ENCODE measurements around the gene GULP1. TPM values are rescaled to one million over a fixed set of nuclear protein-coding genes. Genes with fewer than 3 reads are reported as not detected.

GULP1 gene
- total RNA-seq, 1 experiment from 2014 or later = 76.0 TPM

DNA sequence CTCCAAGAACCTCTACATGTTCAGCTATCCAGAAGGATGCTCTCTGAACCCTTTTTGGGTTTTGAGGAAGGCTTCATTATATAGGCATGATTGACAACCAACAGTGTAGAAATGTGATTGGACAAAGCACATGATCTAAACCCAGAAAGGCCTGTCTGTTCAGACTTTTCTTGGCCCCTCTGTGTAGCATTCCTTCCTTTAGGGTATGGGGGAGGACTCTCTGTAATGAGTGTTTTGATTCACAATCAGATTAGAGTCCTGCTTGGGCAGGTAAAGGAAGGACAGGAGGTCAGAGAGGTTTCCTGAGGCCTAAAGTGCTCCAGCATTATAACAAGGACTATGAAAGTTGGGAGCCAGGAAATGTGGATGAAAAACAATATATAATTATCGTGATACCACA, 13.6 kb downstream of the GULP1 start:
- ChIA-PET POLR2A (interaction anchor here (1.2 kb wide), 1 partner anchor 12 kb away, joined by 3 read pairs; no protein-coding TSS in a partner anchor), CTCF (no interaction called here), RAD21 (ENCODE audit: low non-redundant PET in 1 of 2, low total read pairs in 2 of 2, uncharacterized antibody in 2 of 2, unreplicated experiment in 2 of 2) (no interaction called here)
- H3K9me3 ChIP-seq (ENCODE audit: control insufficient read depth in 1 of 2, insufficient read depth in 1 of 2, low read depth in 1 of 2, low read length in 2 of 2) = no peaks in the 10 kb centered on the region
- no peaks in the 10 kb centered on the region for H3K9me2 ChIP-seq (ENCODE audit: insufficient read depth)
- no peak overlapping the region for H3K4me2 ChIP-seq (ENCODE audit: low read length)
- H3K79me2 ChIP-seq (ENCODE audit: insufficient read depth, low read length) = peaks cover 99% of the 10 kb centered on the region
- H3K27ac ChIP-seq (ENCODE audit: low read depth, low read length) = no peak overlapping the region
- H3K9ac ChIP-seq (ENCODE audit: low read length) = no peak overlapping the region
- H4K20me1 ChIP-seq (ENCODE audit: insufficient read depth) = no peaks in the 10 kb centered on the region
- no peak overlapping the region for H3K4me3 ChIP-seq (replicated peaks in 1 of 2; ENCODE audit: low read depth in 1 of 2, low read length in 2 of 2)
- peaks cover 8 to 48% of the 10 kb centered on the region in 2 experiments for H3K4me1 ChIP-seq (ENCODE audit: control insufficient read depth in 1 of 2, insufficient read depth in 2 of 2, low read length in 2 of 2)
- no peak overlapping the region for H2AFZ ChIP-seq (ENCODE audit: low read depth, low read length, poor library complexity, severe bottlenecking)
- peaks cover 0 to 10% of the 10 kb centered on the region in 2 experiments; a peak in 1 of 4 replicates for H3K36me3 ChIP-seq (ENCODE audit: control insufficient read depth in 1 of 2, insufficient read depth in 2 of 2, low read length in 2 of 2)
- no TSS peak for BruUV-seq (replicated peaks)
- H3K27me3 ChIP-seq (ENCODE audit: insufficient read depth, low read length) = no peaks in the 10 kb centered on the region
- DNase-seq (ENCODE audit: low read depth, low spot score) (no peak), ATAC-seq (no peak)
- intact Hi-C loops (cut with micrococcal nuclease) = no loop called here
- TF ChIP-seq ELF1 (IDR thresholded peaks at IDR 0.05; ENCODE audit: borderline replicate concordance, low read depth) (no peak), SIN3A (IDR thresholded peaks at IDR 0.05; ENCODE audit: low read depth) (no peak), SRF (IDR thresholded peaks at IDR 0.05; ENCODE audit: low read depth) (no peak), RAD21 (IDR thresholded peaks at IDR 0.05; ENCODE audit: low read depth) (no peak), EZH2 (IDR thresholded peaks at IDR 0.05) (no peak), TCF7L2 (IDR thresholded peaks at IDR 0.05; ENCODE audit: borderline replicate concordance, extremely low read depth, insufficient read depth, insufficient read length) (no peak), JUND (IDR thresholded peaks at IDR 0.05) (no peak), EZH2phosphoT487 (IDR thresholded peaks at IDR 0.05; ENCODE audit: borderline replicate concordance) (no peak), POLR2A (IDR thresholded peaks at IDR 0.05; ENCODE audit: borderline replicate concordance, extremely low read depth, insufficient read depth, insufficient read length) (no peak), CBX3 (IDR thresholded peaks at IDR 0.05; ENCODE audit: low read depth) (no peak), ZFX (IDR thresholded peaks at IDR 0.05) (no peak), YY1 (IDR thresholded peaks at IDR 0.05; ENCODE audit: extremely low read depth, insufficient replicate concordance, low read depth, low read length) (no peak), CEBPB (IDR thresholded peaks at IDR 0.05; ENCODE audit: low read depth) (no peak), SP1 (IDR thresholded peaks at IDR 0.05; ENCODE audit: low read depth) (no peak), EGR1 (IDR thresholded peaks at IDR 0.05; ENCODE audit: low read depth) (no peak), POLR2AphosphoS5 (IDR thresholded peaks at IDR 0.05; ENCODE audit: low read depth, low read length) (no peak)
- TF ChIP-seq, protein P1, sequence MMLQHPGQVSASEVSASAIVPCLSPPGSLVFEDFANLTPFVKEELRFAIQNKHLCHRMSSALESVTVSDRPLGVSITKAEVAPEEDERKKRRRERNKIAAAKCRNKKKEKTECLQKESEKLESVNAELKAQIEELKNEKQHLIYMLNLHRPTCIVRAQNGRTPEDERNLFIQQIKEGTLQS (IDR thresholded peaks at IDR 0.05) = no peak
- TF ChIP-seq, protein P2, sequence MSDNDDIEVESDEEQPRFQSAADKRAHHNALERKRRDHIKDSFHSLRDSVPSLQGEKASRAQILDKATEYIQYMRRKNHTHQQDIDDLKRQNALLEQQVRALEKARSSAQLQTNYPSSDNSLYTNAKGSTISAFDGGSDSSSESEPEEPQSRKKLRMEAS (IDR thresholded peaks at IDR 0.05) = no peak
